NK-92 (cell line): ENCODE data around the gene FSCN2.

Experiments used
- DNase-seq: peaks from one replicate; lab custom pipeline; 2025; ENCODE audit not compliant: unreplicated experiment; lab: John Stamatoyannopoulos, UW

FSCN2 gene, protein sequence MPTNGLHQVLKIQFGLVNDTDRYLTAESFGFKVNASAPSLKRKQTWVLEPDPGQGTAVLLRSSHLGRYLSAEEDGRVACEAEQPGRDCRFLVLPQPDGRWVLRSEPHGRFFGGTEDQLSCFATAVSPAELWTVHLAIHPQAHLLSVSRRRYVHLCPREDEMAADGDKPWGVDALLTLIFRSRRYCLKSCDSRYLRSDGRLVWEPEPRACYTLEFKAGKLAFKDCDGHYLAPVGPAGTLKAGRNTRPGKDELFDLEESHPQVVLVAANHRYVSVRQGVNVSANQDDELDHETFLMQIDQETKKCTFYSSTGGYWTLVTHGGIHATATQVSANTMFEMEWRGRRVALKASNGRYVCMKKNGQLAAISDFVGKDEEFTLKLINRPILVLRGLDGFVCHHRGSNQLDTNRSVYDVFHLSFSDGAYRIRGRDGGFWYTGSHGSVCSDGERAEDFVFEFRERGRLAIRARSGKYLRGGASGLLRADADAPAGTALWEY

DNA sequence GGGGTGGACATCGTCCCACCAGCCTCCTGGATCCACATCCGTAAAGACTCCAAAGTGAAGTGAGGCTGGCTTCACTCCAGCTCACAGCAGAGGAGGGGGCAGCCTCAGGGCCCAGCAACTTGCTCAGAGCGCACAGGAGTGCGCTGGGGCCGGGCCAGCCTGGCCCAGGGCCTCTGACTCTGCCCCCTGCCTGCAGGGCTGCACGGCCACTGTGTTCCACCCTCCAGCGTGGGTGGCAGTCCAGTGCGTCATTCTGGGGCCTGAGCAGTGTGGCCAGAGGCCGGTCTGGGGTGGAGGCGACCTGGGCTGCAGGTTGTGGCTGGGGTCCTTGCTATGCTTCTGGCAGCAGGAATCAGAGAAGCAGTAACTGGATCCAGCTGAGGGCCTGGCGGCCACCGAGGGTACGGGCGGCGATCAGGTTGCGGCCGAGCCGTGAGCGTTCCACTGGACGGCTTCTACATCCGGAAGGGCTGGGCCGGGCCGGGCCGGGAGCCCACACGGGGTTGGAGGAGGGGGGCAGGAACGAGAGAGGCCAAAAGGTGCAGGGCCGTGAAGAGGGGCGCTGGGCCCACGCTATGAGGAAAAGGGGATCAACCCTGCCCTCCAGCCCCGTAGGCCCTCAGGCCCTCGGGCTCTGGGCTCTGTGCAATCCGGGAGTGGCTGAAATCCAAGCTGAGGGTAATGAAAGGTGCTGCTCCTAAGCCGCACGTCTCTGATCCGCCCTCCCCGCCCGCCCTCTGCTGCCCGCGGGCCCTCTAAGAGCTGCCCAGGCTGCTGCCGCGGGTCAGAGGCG, at the start of gene FSCN2:
Gene FSCN2, plus strand, starts transcription at position 787 of the 793 bp plus-strand sequence. CDS start 155 bp downstream, outside the sequence.
- DNase-seq, result no peak

DNA sequence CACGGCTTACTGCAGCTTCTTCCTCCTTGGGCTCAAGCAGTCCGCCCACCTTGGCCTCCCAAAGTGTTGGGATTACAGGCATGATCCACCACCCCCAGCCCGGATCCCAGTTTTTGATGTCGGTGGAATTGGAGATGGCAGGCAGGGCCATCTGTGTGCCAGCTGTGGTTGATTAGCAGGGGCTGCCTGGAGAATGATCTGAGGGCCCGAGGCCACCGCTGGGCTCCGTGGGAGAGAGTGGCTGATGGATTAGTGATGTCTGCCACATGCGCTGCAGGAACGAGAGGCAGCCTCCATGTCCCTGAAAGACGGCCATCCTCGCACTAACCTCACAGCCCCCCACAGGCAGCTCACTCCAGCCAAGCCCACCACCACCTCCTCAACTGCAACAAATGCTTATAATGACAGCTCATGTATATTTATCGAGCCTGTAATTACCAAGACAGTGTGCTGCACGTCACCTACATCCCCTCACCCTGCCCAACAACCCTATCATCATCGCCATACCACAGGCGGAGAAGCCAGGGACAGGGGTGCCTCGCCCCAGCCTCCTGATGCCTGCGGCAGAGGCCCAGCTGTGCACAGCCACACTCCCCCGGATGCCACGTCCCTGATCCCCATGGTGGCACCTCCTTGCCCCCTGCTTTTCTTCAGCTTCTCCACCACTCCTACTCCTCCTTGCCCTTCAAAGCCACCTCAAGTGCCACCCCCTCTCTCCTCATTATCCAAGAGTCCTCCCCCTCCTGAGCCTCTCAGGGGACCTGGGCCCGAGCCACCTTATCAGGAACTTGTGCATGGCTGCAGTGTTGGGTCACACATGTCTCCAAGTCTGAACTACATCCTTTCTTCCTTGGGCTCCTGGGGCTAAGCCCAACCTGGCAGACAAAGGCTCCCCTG, 48.8 kb upstream of the FSCN2 start:
- no peak for DNase-seq

DNA sequence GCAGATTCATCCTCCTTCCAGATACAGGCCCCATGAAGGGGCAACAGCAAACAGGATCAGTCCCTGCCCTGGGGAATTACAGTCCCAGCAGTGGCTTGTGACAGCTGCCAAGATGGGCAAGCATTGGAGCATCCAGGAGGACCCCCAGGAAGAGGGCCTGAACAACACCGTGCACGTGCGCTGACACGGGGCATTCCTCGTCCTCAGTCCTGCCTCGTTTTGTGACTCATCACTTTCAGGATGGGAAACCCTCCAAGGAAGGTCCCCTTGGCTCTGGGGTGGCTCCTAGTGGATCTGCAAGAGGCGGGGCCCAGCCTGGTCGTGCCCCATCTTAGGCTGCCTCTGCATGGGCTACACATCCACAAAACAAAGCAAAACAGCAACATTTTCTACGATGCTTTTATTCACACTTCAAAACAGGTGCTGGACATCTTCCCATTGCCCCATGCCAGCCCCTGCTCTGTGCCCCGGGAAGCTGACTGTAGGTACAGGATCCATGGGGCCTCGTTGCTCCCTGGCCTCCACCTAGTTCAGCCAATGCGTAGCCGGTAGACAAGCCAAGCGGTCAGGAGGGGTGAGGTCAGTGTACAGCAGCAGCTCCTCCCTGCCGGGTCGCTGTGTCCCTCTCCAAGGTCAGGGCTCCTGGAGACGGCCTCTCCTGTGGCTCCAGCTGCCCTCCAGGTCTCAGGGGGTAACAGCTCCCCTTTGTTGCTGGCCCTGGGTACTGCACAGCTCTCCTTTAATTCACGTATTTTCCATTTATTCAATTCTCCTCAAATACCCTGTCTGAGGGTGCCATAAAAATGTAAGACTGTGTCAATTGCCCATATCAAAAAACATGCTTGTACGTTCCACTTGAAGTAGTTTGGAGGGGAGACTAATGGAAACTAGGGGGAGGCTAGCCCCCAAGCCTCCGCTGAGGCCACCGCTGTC, 47.8 kb upstream of the FSCN2 start:
- DNase-seq, result no peak

DNA sequence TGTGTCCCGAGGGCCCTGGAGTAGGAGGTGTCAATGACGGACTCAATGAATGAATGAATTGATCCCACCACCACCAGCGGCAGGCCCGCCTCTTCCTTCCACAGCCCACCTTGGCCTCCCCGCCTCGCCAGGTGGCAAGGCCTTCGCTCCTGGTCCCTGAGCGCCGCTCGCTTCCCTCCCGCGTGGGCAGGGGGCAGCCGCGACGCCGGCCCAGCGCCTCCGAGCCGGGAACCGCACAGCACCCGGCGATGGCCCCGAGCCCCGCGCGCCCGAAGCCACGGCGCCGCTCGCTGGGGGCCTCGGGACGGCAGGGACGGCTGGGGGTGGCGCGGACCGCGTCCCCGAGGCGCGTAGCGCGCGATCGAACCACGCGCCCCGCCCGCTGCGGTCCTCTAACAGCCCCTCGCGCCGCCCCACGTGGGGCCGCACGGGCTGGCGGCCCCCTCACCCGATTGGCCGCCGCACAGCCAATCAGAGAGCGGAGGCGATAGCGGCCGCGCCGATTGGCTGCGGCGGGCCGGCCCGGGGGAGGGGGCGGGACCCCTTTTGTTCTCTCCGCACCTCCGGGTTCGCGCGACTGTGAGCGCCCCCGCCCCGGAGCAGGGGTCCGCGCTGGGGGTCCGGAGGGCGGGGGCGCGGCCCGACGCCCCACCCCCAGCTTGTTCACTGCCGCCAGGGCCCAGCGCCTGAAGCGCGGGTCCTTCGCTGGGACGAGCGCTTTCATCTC, 46.9 kb upstream of the FSCN2 start:
- no peak for DNase-seq

DNA sequence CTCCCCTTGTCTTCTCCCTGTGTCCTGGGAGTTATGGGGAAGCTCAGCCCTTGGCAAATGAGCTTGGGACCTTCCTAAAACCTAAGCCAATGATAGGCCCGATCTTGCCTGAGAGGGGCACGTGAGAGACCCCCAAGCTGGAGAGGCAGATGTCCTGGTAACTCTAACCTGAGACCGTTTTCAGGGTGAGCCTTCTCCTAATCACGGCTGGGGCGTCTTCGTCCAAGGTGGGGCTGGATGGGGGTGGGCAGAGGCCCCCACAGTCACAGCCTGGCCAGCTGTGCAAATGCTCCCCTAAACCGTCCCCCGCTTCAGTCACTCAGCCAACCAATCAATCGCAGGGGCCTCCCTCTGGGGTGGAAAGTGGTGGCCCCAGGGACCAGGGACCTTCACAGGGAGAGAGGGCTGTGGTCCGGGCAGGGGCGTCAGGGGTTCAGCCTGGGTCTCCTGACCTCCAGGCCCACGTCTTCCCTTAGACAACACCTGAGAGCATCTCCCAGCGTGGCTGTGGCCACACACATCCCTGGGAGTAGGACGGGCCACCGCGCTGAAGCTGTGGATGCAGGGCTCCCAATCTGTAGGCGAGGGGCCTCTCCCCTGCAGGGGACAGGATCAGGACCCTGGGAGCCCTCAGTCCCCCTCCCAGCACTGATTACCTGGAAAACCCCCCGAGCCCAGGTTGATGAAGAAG, 46.2 kb upstream of the FSCN2 start:
- no peak for DNase-seq

DNA sequence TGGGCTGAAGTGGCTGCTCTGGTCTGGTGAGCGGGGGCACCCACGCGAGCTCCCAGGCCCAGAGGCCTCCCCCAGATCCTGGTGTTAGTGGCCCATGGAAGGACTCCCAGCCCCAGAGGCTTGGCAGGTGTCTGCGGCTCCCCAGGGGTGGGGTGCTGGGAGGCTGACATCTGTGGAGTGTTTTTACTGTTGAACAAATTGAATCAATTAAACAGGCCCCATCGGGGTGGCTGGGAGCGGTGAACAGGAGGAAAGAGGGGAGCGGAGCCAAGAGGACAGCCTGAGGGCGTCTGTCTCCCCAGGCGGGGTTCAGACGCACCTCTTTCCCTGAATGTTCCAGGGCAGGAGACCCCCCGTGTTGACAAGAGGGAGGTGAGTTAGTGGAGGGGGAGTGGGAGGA, 45.5 kb upstream of the FSCN2 start:
- DNase-seq, result no peak

DNA sequence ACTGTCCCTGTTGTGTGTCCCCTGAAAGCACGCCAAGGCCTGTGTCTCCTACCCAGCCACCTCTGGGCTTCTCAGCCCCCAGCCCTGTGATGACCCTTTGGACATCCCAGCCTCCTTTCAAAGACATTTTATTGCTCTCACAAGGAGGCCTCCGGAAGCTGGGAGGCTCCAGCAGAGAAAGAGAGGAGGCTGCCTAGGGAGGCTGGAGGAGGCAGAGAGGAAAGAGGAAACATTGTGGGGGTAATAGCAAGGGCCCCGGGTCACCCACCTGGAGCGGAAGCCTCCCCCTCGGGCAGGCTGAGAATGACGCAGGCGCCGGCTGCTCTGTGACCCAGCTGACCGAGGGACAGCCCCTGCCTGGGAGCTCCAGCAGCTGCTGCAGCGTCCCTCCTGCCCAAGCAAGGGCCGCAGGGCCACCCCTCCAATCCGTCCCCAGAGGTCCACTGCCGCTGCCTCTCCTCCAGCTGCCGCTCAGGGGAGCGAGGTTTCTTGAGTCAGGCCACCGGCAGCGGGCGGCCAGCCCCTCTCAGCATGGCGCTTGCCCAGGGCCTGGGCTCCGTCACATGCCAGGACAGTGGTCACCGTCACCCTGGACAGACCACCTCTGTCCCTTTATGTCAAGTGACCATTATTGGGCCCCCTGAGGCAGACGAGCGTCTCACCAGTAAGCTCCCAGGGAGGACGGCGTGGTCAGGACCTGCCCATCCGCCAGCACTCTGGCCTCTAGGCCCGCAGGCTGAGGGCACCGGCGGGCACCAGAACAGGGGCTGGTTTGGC, 44.9 kb upstream of the FSCN2 start:
- DNase-seq, result no peak

DNA sequence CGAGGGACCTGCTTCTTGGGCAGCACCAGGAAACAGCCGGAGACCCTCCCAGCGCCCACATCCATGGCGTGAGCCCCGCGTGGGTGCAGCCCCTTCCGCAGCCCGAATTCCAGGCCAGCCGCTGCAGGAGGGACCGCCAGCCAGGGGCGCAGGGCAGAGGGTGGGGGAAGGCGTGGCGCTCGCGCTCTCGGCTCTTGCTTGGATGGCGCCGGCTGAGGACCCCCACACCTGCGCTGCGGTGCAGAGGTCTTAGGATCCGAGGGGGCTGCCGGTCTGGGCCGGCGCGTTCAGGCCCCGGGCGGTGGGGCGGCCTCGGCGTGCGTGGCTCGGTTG, 44.3 kb upstream of the FSCN2 start:
- no peak for DNase-seq

DNA sequence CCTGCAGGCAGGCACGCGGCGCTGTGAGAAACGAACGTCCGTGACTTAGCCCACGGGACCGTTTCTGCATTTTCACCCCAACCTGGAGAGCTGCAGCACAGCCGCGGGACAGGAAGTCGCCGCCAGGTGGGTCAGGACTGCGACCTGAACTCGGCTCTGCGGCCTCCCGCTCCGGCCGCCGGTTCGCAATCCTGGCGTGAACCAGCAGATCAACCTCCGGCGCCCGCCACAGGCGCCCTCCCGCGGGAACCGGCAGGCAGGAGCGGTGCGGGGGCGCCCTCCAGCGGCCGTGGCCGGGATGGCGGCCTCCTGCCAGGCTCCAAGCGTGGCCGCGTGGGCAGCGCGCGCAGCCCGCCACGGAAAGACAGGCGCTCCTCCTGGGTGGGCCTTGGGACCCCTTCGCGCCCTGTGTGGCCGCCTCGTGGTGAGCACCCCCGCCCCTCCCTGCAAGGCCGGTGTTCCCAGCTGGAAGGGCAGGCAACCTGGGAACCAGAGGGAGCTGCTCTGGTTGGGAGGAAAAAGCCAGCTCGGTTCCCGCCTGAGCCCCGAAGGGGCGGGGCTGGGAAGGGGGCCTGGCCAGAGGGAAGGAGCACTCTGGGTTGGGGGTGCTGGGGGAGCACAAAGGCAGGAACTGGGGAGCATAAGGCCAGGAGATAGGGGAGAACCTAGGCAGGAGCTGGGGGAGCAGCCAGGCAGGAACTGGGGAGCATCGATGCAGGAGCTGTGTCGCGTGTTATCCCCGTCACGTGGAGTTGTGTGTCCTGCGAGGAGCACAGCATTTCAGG, 43.8 kb upstream of the FSCN2 start:
- no peak for DNase-seq

DNA sequence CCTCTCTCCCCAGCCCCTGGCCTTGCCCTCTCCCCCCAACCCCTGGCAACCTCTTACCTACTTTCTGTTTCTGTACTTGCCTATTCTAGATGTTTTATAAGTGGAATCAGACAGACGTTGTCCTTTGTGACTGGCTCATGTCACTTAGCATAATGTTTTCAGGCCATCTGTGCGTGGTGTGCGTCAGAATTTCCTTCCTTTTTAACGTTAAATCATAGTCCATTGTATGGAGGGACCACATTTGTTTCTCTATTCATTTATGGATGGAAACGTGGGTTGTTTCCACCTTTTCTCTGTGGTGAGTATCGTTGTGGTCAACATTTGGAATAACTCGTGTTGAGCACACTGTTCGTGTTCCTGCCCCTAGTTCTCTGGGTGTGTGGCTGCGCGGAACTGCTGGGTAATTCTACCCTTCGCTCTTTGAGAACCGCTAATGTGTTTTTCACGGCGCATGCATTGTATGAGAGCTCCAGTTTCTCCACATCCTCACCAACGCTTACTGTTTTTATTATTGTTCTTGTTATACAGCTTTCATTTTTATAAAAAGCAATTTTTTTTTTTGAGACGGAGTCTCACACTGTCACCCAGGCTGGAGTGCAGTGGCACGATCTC, 41.9 kb upstream of the FSCN2 start:
- DNase-seq, result no peak

DNA sequence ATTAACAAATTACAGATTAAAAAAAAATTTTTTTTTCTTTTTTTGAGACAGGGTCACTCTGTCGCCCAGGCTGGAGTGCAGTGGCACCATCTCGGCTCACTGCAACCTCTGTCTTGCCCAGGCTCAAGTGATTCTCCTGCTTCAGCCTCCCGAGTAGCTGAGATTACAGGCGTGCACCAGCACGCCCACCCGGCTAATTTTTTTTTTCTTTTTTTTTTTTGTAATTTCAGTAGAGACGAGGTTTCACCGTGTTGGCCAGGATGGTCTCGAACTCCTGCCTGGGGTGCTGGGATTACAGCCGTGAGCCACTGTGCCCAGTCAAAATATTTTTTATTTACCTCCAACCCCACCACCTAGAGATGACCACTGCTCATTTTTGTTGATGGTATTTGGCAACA, 41.1 kb upstream of the FSCN2 start:
- DNase-seq, result no peak

DNA sequence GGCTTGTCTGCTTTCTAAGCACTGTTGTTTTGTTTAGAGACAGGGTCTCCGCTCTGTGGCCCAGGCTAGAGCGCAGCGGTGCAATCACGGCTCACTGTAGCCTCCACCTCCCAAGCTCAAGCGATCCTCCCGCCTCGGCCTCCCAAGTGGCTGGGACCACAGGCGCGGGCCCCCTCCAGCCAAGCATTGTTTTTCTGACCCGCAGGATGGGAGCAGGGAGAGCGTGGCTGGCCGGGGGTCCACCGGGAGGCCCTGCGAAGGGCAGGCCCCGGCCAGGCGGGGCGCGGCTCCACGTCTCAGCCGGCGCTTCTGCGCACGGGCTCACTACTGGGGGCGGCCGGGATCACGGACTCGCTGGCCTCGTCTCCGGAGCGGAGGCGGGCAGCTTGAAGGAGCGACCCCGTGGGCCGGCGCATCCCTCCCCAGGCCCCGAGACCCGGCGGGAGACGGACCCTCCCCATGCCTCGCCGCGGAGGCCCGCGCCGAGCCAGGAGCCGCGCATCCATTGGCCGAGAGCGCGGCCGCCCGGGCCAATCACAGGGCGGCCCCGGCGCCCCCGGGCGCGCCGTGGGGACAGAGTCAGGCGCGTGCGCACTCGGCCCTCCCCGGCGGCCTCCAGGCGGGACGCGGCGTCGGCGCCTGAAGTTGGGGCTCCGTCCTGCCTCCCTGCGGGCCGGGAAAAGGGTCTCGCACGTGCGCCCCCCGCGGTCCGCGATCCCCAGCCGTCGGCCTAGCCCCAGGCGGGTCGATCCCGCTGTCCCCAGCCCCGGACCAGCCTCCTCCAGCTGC, 40.5 kb upstream of the FSCN2 start:
- no peak for DNase-seq

DNA sequence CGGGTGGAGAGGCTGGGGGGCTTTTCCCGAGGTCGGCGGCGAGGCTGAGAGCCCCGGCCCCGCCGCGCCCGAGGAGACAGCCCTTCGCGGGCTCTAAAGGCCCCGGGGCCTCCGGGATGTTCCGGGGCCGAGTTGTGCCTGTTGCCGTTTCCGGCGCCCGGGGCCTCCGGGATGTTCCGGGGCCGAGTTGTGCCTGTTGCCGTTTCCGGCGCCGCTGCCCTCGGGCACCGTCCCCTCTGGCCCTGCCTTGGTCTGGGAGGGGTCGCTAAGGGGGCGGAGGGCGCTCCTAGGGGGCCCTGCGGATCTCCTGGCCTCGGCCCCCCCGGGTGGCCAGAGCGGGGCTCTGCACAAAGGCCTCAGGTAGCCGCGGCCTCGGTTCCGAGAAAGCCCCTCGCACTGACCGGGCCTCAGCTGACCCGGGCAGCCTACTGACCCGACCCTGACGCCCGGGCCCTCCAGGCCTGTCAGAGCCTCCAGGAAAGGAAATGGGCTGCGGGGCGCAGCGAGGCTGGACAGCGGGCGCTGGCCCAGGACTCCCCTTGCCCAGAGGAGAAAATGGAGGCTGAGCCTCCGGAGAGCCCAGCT, 39.8 kb upstream of the FSCN2 start:
- DNase-seq, result no peak

DNA sequence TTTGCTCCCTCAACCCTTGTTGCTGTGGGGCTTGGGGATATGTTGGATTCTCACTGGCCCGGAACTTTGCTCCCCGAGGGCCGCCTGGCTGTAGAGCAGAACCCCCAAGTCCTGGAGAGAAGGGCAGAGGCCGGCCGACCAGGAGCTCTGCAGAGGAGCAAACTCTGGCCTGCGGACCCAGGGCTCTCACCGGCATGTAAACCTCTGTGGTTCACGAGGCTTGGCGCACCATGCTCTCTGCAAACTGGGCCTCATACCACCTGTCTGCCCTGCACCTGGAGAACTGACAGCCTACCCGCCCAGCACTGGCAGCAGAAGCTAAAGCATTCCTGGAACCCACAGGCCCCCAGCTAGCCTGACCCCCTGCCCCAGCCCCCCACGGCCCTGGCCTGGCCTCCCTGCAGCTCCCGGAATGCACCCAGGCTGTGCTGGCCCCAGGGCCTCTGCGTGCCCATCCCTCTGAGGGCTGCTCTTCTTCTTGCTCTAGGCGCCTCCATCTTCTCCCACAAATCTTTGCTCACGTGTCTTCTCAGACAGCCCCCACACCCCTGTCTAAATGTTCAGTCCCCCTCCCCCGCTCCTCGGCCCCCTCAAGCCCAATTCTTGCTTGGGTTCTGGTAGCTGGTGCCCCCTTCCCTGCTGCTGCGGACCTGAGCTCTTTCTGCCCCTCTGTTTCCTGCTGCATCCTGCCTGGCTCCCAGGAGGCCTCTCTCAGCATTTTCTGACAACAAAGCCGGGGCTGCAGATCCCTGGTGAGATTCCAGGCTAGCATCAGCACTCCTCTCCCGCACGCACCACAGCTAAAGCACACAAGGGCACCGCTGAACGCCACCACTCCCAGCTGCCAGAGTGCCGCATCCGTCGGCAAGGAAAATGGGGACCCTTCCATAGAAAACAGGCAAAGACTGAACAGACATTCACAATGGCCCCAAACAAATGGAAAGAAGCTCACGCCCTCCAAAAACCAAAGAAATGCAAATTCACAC, 38.9 kb upstream of the FSCN2 start:
- DNase-seq, result no peak
